BLaER1 (cell line): ENCODE data around the gene EPHA6.

Experiments
- H3K27ac ChIP-seq: shearing (Covaris generic); formaldehyde crosslinking; 2 replicates; pipeline ENCODE4 v1.8.1; 2022
- H3K27me3 ChIP-seq: shearing (Covaris generic); formaldehyde crosslinking; 2 replicates; pipeline ENCODE4 v1.8.1; 2022
- H3K36me3 ChIP-seq: shearing (Covaris generic); formaldehyde crosslinking; 2 replicates; pipeline ENCODE4 v1.8.1; 2022
- H3K4me1 ChIP-seq: shearing (Covaris generic); formaldehyde crosslinking; 2 replicates; pipeline ENCODE4 v1.8.1; 2022
- H3K4me2 ChIP-seq: shearing (Covaris generic); formaldehyde crosslinking; 2 replicates; pipeline ENCODE4 v1.8.1; 2022
- H3K4me3 ChIP-seq: shearing (Covaris generic); formaldehyde crosslinking; 2 replicates; pipeline ENCODE4 v1.8.1; 2022
- H3K9ac ChIP-seq: shearing (Covaris generic); formaldehyde crosslinking; 2 replicates; pipeline ENCODE4 v1.8.1; 2022
- H3K9me3 ChIP-seq: shearing (Covaris generic); formaldehyde crosslinking; 2 replicates; pipeline ENCODE4 v1.8.1; 2022
- H4K20me1 ChIP-seq: shearing (Covaris generic); formaldehyde crosslinking; 2 replicates; pipeline ENCODE4 v1.8.1; 2022
- Cebpa-rat ChIP-seq: shearing (Covaris generic); IDR thresholded peaks from 2 replicates; pipeline ENCODE4 v1.8.1; 2022

Gene EPHA6

GRCh38 chr3:97131476-97131875 lies 317.1 kb downstream of the EPHA6 start:
- Histone ChIP-seq H4K20me1 (no peaks in the 10 kb centered on the region), H3K4me2 (no peak overlapping the region), H3K9ac (no peak overlapping the region), H3K36me3 (no peaks in the 10 kb centered on the region), H3K9me3 (no peaks in the 10 kb centered on the region), H3K4me3 (no peak overlapping the region), H3K27ac (no peak overlapping the region), H3K27me3 (no peaks in the 10 kb centered on the region), H3K4me1 (no peaks in the 10 kb centered on the region)
- TF ChIP-seq Cebpa-rat = no peak

GRCh38 chr3:97138914-97139541 lies 324.6 kb downstream of the EPHA6 start:
- H3K4me1 ChIP-seq = no peaks in the 10 kb centered on the region
- H3K27ac ChIP-seq = no peak overlapping the region
- no peak for TF ChIP-seq Cebpa-rat

GRCh38 chr3:97148931-97149330 lies 334.5 kb downstream of the EPHA6 start:
- no peaks in the 10 kb centered on the region for H4K20me1 ChIP-seq
- H3K4me1 ChIP-seq = no peaks in the 10 kb centered on the region
- H3K27me3 ChIP-seq = no peaks in the 10 kb centered on the region
- no peaks in the 10 kb centered on the region for H3K36me3 ChIP-seq
- H3K27ac ChIP-seq = no peak overlapping the region
- H3K4me3 ChIP-seq = no peak overlapping the region
- no peaks in the 10 kb centered on the region for H3K9me3 ChIP-seq
- no peak overlapping the region for H3K4me2 ChIP-seq
- no peak for TF ChIP-seq Cebpa-rat
- H3K9ac ChIP-seq = no peak overlapping the region

More at GRCh38 chr3:97138914-97139541, 324.6 kb downstream of the EPHA6 start:
- Histone ChIP-seq H4K20me1 (no peaks in the 10 kb centered on the region), H3K4me2 (no peak overlapping the region), H3K9ac (no peak overlapping the region), H3K4me3 (no peak overlapping the region), H3K9me3 (peaks cover 10% of the 10 kb centered on the region; the same call in 1 of the 2 replicates), H3K36me3 (no peaks in the 10 kb centered on the region), H3K27me3 (no peaks in the 10 kb centered on the region)

GRCh38 chr3:97161169-97161568 lies 346.8 kb downstream of the EPHA6 start:
- Histone ChIP-seq H3K9ac (no peak overlapping the region), H3K9me3 (no peaks in the 10 kb centered on the region), H3K4me1 (no peaks in the 10 kb centered on the region), H3K4me3 (no peak overlapping the region), H3K4me2 (no peak overlapping the region), H3K36me3 (no peaks in the 10 kb centered on the region), H3K27ac (no peak overlapping the region), H3K27me3 (no peaks in the 10 kb centered on the region), H4K20me1 (no peaks in the 10 kb centered on the region)
- TF ChIP-seq Cebpa-rat = no peak

DNA sequence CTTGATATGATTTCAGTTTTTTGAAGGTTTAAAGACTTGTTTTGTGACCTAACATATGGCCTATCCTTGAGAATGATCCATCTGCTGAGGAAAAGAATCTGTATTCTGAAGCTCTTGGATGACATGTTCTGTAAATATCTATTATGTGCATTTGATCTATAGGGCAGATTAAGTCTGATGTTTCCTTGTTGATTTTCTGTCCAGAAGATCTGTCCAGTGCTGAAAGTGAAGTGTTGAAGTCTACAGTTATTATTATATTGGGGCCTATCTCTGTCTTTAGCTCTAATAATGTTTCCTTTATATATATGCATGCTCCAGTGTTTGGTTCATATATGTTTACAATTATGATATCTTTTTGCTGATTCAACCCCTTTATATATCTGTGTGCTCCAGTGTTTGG lies 362.8 kb downstream of the EPHA6 start:
- Histone ChIP-seq H3K9me3 (0 out of 2 replicates have a peak, but pooled peaks cover 8% of the 10 kb centered on the region), H3K4me1 (no peaks in the 10 kb centered on the region), H4K20me1 (no peaks in the 10 kb centered on the region), H3K27ac (no peak overlapping the region), H3K4me2 (no peak overlapping the region), H3K36me3 (no peaks in the 10 kb centered on the region), H3K27me3 (no peaks in the 10 kb centered on the region), H3K9ac (no peak overlapping the region), H3K4me3 (no peak overlapping the region)
- no peak for TF ChIP-seq Cebpa-rat

DNA sequence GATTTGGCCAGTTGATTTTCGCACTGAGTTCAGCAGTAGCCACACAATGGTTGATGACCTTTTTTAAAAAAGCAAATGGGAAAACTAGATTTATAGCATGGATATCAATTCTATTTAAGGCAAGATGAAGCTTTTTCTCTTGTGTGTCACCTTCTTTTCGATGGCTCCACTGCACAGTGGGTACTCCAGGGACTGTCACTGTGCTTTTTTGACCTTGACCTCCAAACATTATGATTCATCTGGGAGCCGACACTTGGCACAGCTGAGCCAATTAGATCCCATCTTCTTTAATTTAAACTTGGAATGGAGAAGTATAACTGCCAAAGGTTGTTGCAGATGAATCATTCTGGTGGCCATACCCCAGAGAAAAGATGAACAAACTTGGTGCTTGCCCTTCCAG lies 367.3 kb downstream of the EPHA6 start:
- Histone ChIP-seq H3K27me3 (no peaks in the 10 kb centered on the region), H3K4me2 (no peak overlapping the region), H4K20me1 (no peaks in the 10 kb centered on the region), H3K27ac (no peak overlapping the region), H3K4me1 (no peaks in the 10 kb centered on the region), H3K4me3 (no peak overlapping the region), H3K9me3 (0 out of 2 replicates have a peak, but pooled peaks cover 8% of the 10 kb centered on the region), H3K36me3 (no peaks in the 10 kb centered on the region), H3K9ac (no peak overlapping the region)
- TF ChIP-seq Cebpa-rat = no peak

DNA sequence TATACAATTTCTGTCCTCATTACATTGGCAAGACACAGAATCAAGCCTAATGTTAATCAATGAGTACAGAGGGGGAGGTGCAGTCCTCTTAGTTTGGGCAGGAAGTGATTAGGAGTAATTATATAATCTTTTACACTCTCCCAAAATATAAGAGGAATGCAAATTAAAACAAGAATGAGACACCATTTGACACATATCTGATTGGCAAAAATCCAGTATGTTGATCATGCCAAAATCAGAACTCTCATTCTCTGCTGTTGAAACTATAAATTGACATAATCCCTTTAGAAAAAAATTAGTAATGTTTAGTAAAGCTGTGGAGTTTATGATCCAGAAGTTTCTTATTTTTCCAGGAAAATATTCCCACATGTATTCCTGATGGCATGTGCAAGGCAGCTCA lies 373.4 kb downstream of the EPHA6 start:
- no peak for TF ChIP-seq Cebpa-rat

DNA sequence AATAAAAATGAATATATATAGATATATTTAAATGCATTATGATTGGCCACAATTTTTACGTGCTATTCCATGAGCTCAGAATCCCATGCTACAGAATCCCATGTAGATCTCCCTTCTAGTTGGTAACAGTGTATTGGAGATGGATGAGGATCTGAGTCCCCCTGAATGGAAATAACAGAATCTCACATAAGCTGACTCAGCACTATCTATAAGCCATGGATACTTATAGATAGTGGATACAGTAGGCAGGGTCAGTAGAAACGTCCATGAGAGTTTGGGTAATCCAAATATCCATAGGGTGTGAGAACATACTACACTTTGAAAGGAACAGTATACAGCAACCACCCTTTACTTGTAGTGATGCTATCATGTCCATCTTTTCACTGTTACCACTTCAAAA lies 375.4 kb downstream of the EPHA6 start:
- Histone ChIP-seq H3K4me3 (no peak overlapping the region), H3K27ac (no peak overlapping the region), H3K9me3 (no peaks in the 10 kb centered on the region), H3K27me3 (no peaks in the 10 kb centered on the region), H3K4me1 (no peaks in the 10 kb centered on the region), H4K20me1 (no peaks in the 10 kb centered on the region), H3K4me2 (no peak overlapping the region), H3K36me3 (no peaks in the 10 kb centered on the region), H3K9ac (no peak overlapping the region)
- TF ChIP-seq Cebpa-rat = no peak

More for the DNA sequence above, 373.4 kb downstream of the EPHA6 start:
- no peaks in the 10 kb centered on the region for H4K20me1 ChIP-seq
- no peak overlapping the region for H3K4me2 ChIP-seq
- H3K36me3 ChIP-seq = no peaks in the 10 kb centered on the region
- no peaks in the 10 kb centered on the region for H3K4me1 ChIP-seq
- H3K9me3 ChIP-seq = no peaks in the 10 kb centered on the region
- no peak overlapping the region for H3K9ac ChIP-seq
- H3K27ac ChIP-seq = no peak overlapping the region
- no peak overlapping the region for H3K4me3 ChIP-seq
- no peaks in the 10 kb centered on the region for H3K27me3 ChIP-seq

DNA sequence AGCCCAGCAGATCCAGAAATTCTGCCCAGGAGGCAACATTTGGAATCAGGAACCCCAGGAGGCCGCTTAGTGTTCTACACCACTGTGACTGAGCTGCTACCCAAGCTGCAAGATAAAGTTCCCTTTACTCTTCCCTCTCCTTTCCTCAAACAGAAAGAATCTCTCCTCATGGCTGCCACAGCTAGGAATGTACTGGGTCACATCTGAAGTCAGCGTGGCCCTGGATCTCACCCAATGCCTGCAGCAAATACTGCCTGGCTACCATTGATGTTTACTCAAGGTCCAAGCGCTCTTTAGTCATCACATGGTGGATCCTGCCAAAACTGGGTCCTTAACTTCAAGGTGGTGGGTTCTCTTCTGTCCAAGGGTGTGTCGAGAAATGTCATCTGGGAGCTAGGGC lies 382.7 kb downstream of the EPHA6 start:
- H3K4me3 ChIP-seq = no peak overlapping the region
- no peaks in the 10 kb centered on the region for H3K27me3 ChIP-seq
- no peak for TF ChIP-seq Cebpa-rat
- no peaks in the 10 kb centered on the region for H3K36me3 ChIP-seq
- no peak overlapping the region for H3K4me2 ChIP-seq
- no peaks in the 10 kb centered on the region for H4K20me1 ChIP-seq
- H3K4me1 ChIP-seq = peaks cover 6% of the 10 kb centered on the region; the same call in 1 of the 2 replicates
- H3K27ac ChIP-seq = no peak overlapping the region
- H3K9ac ChIP-seq = no peak overlapping the region
- no peaks in the 10 kb centered on the region for H3K9me3 ChIP-seq

GRCh38 chr3:97197830-97198229 lies 383.4 kb downstream of the EPHA6 start:
- Histone ChIP-seq H3K4me3 (no peak overlapping the region), H4K20me1 (no peaks in the 10 kb centered on the region), H3K27ac (no peak overlapping the region), H3K9me3 (no peaks in the 10 kb centered on the region), H3K9ac (no peak overlapping the region), H3K27me3 (no peaks in the 10 kb centered on the region), H3K4me2 (no peak overlapping the region), H3K36me3 (no peaks in the 10 kb centered on the region), H3K4me1 (peaks cover 6% of the 10 kb centered on the region; the same call in 1 of the 2 replicates)
- no peak for TF ChIP-seq Cebpa-rat

- Histone ChIP-seq H3K27me3 (no peaks in the 10 kb centered on the region), H3K36me3 (no peaks in the 10 kb centered on the region), H3K4me1 (peaks cover 6% of the 10 kb centered on the region; the same call in 1 of the 2 replicates), H3K9ac (no peak overlapping the region), H4K20me1 (no peaks in the 10 kb centered on the region), H3K4me3 (no peak overlapping the region), H3K4me2 (no peak overlapping the region), H3K9me3 (no peaks in the 10 kb centered on the region), H3K27ac (no peak overlapping the region)
- no peak for TF ChIP-seq Cebpa-rat
These were observed 386.0 kb downstream of the EPHA6 start for GRCh38 chr3:97200387-97200786.
